ENCODE results near the gene CPA1.

CPA1 gene

DNA sequence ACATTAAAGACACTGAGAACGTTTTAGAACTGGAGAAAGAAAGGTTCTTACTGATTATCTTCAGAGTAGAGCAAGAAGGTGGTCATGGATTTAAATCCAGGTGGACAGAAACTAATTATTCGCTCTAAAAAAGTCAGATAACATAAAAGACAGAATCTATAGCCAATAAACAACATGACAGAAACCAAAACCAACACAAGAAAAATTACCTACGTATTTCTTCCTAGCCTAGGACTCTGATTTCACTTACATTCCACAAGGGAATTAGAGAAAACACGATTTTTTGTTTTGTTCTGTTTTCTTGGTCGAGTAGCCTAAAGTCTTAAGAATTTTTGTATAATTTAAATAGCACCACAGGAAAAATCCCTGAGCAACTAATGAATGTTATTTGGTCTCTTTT, 15.1 kb downstream of the CPA1 start:
- Histone ChIP-seq H3K4me1 (ENCODE audit: control insufficient read depth, low read length) (no peaks in the 10 kb centered on the region), H4K20me1 (ENCODE audit: control insufficient read depth, insufficient read depth, low read depth, low read length) (no peaks in the 10 kb centered on the region), H3K27me3 (ENCODE audit: control insufficient read depth, low read length) (no peaks in the 10 kb centered on the region), H3K4me3 (ENCODE audit: low read length) (no peak overlapping the region), H3K9me3 (ENCODE audit: control insufficient read depth, insufficient read depth, low read length) (no peaks in the 10 kb centered on the region), H3K36me3 (ENCODE audit: control insufficient read depth, low read length) (peaks cover 17% of the 10 kb centered on the region), H3K27ac (ENCODE audit: low read depth, low read length) (no peak overlapping the region), H3F3A (ENCODE audit: control insufficient read depth, insufficient read depth) (no peaks in the 10 kb centered on the region), H3K79me2 (ENCODE audit: control insufficient read depth, low read length) (no peaks in the 10 kb centered on the region), H3K4me2 (ENCODE audit: low read length) (no peak overlapping the region), H3K9me2 (replicated peaks; ENCODE audit: control insufficient read depth, low read length) (no peaks in the 10 kb centered on the region)
- TF ChIP-seq EZH2phosphoT487 (IDR thresholded peaks at IDR 0.05; ENCODE audit: borderline replicate concordance, low read length) = no peak
- TF ChIP-seq, protein P1, sequence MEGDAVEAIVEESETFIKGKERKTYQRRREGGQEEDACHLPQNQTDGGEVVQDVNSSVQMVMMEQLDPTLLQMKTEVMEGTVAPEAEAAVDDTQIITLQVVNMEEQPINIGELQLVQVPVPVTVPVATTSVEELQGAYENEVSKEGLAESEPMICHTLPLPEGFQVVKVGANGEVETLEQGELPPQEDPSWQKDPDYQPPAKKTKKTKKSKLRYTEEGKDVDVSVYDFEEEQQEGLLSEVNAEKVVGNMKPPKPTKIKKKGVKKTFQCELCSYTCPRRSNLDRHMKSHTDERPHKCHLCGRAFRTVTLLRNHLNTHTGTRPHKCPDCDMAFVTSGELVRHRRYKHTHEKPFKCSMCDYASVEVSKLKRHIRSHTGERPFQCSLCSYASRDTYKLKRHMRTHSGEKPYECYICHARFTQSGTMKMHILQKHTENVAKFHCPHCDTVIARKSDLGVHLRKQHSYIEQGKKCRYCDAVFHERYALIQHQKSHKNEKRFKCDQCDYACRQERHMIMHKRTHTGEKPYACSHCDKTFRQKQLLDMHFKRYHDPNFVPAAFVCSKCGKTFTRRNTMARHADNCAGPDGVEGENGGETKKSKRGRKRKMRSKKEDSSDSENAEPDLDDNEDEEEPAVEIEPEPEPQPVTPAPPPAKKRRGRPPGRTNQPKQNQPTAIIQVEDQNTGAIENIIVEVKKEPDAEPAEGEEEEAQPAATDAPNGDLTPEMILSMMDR (IDR thresholded peaks at IDR 0.05; ENCODE audit: low read depth, low read length, poor library complexity, severe bottlenecking) = no peak

DNA sequence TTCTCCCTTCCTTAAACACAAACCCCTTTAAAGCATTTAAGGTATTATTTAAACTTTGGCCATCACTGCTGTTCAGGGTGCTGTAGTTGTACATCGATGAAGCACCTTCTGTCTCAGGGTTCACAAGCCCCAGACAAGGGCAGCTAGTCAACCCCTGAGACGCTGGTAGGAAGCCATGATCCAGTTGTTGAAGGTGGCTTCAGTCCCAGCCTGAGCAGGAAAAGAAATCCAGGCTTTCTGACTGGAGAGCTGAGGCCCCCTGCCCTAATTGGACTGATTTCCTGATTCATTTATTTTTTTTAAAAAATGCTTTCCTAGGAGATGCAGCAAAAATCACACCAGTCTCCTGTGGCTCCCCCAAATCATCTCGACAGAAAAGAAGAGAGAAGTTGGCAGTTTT, 15.8 kb downstream of the CPA1 start:
- Histone ChIP-seq H3K4me3 (ENCODE audit: low read length) (no peak overlapping the region), H4K20me1 (ENCODE audit: control insufficient read depth, insufficient read depth, low read depth, low read length) (no peaks in the 10 kb centered on the region), H3K9me2 (replicated peaks; ENCODE audit: control insufficient read depth, low read length) (no peaks in the 10 kb centered on the region), H3F3A (ENCODE audit: control insufficient read depth, insufficient read depth) (no peaks in the 10 kb centered on the region), H3K79me2 (ENCODE audit: control insufficient read depth, low read length) (no peaks in the 10 kb centered on the region), H3K4me2 (ENCODE audit: low read length) (no peak overlapping the region), H3K9me3 (ENCODE audit: control insufficient read depth, insufficient read depth, low read length) (no peaks in the 10 kb centered on the region), H3K36me3 (ENCODE audit: control insufficient read depth, low read length) (peaks cover 17% of the 10 kb centered on the region), H3K27ac (ENCODE audit: low read depth, low read length) (no peak overlapping the region), H3K4me1 (ENCODE audit: control insufficient read depth, low read length) (no peaks in the 10 kb centered on the region), H3K27me3 (ENCODE audit: control insufficient read depth, low read length) (no peaks in the 10 kb centered on the region)
- no peak for TF ChIP-seq EZH2phosphoT487 (IDR thresholded peaks at IDR 0.05; ENCODE audit: borderline replicate concordance, low read length)
- TF ChIP-seq, protein P1 (IDR thresholded peaks at IDR 0.05; ENCODE audit: low read depth, low read length, poor library complexity, severe bottlenecking) = no peak

DNA sequence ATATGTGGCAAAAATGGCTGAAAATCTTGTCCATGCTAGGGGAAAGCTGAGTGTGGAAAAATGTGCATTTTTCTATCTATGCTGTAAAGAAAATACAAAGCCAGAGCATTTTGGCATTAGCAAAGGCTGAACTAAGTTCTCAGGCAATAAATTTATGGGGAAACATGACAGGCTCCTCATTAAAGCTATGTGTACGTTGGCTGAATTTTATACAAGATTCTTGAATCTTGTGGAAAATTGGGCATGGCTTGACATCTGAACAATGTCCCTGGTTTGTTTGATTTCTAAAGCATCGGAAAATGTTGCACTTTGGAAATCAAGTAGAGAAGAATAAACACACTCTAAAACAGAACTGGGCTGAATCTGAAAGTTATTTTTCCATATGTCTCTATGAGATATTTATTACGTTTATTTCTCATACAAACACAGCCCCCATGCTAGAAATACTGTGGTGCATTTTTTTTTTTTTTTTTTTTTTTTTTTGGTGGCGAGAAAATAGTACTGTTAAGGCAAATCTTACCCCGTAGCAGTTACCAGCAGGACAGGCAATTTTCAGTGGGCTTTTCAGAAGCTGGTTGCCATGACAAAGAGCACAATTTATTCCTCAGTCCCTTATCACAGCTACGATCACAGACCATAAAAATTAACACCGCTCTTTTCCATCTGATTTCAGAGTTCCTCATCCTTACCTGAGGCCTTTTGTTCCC, 16.9 kb downstream of the CPA1 start:
- Histone ChIP-seq H3K79me2 (ENCODE audit: control insufficient read depth, low read length) (no peaks in the 10 kb centered on the region), H3K9me3 (ENCODE audit: control insufficient read depth, insufficient read depth, low read length) (no peaks in the 10 kb centered on the region), H3K27ac (ENCODE audit: low read depth, low read length) (no peak overlapping the region), H3F3A (ENCODE audit: control insufficient read depth, insufficient read depth) (no peaks in the 10 kb centered on the region), H4K20me1 (ENCODE audit: control insufficient read depth, insufficient read depth, low read depth, low read length) (no peaks in the 10 kb centered on the region), H3K4me2 (ENCODE audit: low read length) (no peak overlapping the region), H3K9me2 (replicated peaks; ENCODE audit: control insufficient read depth, low read length) (no peaks in the 10 kb centered on the region), H3K27me3 (ENCODE audit: control insufficient read depth, low read length) (no peaks in the 10 kb centered on the region), H3K4me1 (ENCODE audit: control insufficient read depth, low read length) (no peaks in the 10 kb centered on the region), H3K36me3 (ENCODE audit: control insufficient read depth, low read length) (peaks cover 17% of the 10 kb centered on the region), H3K4me3 (ENCODE audit: low read length) (no peak overlapping the region)
- no peak for TF ChIP-seq EZH2phosphoT487 (IDR thresholded peaks at IDR 0.05; ENCODE audit: borderline replicate concordance, low read length)
- TF ChIP-seq, protein P1 (IDR thresholded peaks at IDR 0.05; ENCODE audit: low read depth, low read length, poor library complexity, severe bottlenecking) = no peak

All from DOHH2 (cell line).